ENCODE results near the gene TRDMT1.

Gene TRDMT1

DNA sequence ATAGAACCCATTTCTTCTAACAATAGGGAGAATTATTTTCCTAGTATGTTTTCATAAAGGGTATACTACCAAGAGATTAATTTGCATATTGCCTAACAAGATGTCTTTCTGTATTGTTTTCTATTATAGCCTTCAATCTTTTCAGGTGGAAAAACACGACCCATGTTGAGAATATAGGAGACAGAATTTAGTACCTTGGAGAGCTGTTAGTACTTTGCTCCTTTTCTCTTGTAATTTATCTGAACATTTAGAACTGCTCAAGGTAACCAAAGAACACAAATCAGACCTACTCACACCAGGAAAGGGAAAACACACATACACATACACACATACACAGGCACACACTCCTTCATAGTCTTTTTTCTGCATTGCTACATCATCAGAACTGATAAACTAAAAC lies 7.8 kb upstream of the TRDMT1 start:
- DNase-seq = no peak

DNA sequence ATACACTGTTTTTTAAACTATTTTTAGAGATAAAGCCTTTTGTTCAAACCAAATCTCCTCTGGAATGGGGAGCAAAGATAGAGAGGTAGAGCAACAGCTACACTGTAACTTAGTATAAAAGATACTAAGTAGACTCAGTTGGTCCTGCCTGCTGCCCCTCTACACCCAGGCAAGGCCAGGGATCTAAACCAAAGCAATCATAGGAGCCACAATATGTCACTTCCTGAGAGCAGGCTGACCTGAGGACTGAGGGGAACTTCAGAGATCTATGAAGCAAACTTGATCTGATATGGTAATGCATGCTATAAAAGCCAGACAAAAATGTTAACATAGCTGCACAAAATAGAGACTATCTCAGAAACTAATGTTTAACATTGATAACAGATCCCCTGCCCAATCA lies 7.0 kb upstream of the TRDMT1 start:
- no peak for DNase-seq

GRCh38 chr10:17206210-17206709 lies 4.8 kb upstream of the TRDMT1 start:
- no peak for DNase-seq

DNA sequence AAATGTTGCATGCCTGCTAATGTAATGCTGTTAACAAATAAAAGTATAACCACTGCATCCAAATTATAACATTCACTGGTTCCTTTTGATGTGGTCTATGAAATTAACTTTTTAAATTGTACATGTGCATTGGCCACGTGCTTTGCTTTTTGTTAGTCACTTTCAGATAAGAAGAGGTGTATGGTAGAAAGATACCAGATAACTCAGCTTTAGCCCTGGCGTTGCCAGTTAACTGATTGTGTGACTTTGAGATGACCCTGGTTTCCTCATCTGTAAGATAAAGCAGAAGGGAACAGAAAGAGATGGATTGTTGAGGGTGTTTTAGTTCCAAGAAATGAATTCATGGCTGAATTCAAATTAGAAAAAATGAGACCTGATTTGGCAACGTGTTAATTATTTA lies 1.9 kb upstream of the TRDMT1 start:
- DNase-seq = no peak

DNA sequence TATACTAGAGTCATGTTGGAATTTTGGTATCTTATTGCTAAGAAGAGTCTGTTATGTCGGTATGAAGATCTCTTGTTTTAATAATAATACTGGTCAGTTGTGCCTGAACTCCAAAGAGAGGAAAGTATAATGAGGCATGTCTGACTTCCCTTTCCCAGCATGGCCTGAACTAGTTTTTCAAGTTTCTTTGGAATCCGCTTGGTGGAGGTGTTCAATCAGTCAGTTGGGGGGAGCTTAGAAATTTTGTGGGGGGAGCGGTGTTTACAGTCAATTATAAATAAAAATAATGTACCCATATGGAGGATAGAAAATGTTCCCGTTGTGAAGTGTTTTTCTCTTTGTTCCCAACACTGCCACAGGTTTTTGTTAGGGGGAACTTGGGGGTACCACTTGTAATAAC lies 1.5 kb upstream of the TRDMT1 start:
- no peak for DNase-seq

GRCh38 chr10:17202506-17202905 lies 1.0 kb upstream of the TRDMT1 start:
- DNase-seq = no peak

DNA sequence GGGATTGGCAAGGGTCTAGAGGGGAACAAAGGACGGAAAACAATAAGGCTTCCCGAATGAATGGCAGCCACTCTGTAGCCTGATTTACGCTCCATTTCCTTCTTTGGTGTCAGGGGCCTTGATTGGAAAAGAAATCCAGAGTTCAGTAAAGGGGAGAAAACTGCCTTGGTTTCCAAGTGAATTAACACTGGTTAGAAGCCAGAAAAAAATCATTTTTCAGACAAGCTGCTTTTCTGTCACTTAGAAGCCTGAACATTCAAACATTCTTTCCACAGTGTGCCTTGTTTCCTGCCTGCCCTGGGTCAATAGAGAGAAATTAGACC lies 283 bp upstream of the TRDMT1 start:
- no peak for DNase-seq

GRCh38 chr10:17200001-17200911 lies 1.2 kb downstream of the TRDMT1 start:
- no peak for DNase-seq

- DNase-seq = no peak
Measured at GRCh38 chr10:17199351-17199804, 2.1 kb downstream of the TRDMT1 start.

- no peak for DNase-seq
Measured at GRCh38 chr10:17196573-17196972, 4.9 kb downstream of the TRDMT1 start.

GRCh38 chr10:17196045-17196444 lies 5.4 kb downstream of the TRDMT1 start:
- no peak for DNase-seq

DNA sequence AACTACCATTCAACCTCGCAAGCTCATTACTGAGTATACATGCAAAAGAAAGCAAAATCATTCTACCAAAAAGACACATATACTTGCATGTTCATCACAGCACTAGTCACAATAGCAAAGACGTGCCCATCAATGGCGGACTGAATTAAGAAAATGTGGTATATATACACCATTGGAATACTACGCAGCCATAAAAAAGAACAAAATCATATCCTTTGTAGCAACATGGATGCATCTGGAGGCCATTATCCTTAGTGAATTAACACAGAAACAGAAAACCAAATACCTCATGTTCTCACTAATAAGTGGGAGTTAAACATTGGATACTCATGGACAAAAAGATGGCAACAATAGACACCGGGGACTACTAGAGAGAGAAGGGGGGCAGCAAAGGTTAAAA lies 6.4 kb downstream of the TRDMT1 start:
- DNase-seq = no peak

- DNase-seq = no peak
Measured at GRCh38 chr10:17190602-17191001, 10.9 kb downstream of the TRDMT1 start.

GRCh38 chr10:17188644-17189172 lies 12.8 kb downstream of the TRDMT1 start:
- no peak for DNase-seq

DNA sequence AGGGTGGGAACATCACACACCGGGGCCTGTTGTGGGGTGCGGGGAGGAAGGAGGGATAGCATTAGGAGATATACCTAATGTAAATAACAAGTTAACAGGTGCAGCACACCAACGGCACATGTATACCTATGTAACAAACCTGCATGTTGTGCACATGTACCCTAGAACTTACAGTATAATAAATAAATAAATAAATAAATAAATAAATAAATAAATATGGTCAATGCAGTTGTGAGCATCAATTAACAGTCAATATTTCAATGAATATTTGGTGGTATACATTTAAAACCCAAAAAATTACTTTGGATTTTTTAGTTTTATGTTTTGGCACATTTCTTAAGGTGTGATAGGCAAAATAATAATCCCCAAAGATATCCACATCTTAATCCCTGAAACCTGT lies 15.6 kb downstream of the TRDMT1 start:
- DNase-seq = no peak

- no peak for DNase-seq
Measured at GRCh38 chr10:17183110-17183509, 18.4 kb downstream of the TRDMT1 start.

DNA sequence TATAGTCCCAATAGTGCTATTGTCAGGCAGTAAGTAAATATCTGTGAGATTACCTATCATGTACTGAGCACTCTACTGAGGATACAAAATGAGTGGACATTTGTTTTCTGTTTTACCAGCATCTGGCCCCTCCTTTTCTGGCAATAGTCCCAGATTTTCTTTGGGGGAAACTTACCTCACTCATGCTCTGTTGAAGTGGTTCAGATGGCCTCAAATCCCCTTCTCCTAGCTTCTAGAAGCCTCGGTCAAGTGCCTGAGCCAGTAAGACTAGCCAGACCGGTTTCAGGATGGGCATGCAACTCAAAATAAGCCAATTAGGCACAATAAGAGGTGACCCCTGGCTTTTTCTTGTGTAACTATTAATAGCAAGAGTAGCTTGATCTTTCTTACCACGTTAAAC lies 19.7 kb downstream of the TRDMT1 start:
- no peak for DNase-seq

- DNase-seq = no peak
Measured at GRCh38 chr10:17181110-17181509, 20.4 kb downstream of the TRDMT1 start.

DNA sequence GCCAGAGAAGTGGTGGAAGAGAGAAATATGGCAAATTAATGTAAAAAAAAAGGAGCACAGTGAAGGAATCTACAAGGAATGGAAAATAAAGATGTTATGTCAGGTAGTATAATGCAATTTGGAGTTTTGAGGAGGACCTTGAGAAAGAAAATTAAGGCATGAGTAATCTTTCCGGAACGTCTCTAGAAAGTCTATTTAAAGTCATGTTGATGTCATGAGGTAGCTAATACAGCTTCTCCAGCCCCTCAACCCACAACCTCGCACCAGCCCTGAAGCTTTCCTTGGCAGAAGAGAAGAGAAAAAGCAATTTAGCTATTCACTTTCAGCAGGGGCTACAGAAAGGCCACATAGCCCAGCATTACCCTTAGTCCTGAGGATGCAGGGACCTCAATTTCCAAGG lies 22.5 kb downstream of the TRDMT1 start:
- no peak for DNase-seq

DNA sequence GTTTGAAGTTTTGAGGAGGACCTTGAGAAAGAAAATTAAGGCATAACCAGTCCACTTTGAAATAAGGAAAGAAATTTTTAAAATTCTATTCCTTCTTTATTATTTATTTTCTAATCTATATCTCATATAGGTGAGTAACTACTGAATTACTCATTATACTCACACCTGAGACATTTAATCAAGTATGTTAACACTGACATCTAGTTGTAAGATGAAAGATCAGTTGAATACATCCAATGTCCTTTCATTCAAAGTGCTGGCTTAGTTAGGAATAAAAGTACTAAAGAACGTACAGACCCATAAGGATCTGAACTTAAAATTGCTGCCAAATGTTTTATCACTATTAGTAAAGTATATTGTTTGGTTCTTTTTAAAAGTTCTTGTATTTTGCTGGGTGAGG lies 23.5 kb downstream of the TRDMT1 start:
- no peak for DNase-seq

- DNase-seq = no peak
Measured at GRCh38 chr10:17177014-17177413, 24.5 kb downstream of the TRDMT1 start.

GRCh38 chr10:17176091-17176490 lies 25.4 kb downstream of the TRDMT1 start:
- DNase-seq = no peak

DNA sequence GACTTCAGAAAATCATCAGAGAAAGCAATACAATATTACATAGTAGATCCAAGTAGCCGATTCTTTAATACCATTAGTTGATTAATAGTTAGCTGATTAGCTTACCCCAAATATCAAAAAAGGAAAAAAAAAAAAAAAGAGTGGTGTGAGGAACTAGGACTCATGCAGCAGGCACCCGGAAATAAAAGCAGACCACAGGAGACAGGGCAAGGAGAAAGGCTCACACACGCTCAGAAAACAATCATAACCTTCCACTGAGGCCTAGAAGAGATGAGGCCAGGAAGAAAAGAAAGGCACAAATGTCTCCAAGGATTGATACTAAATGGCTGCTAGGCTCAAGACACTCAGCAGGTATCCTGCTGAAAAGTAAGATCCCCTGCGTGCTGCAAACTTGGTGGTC lies 25.9 kb downstream of the TRDMT1 start:
- no peak for DNase-seq

DNA sequence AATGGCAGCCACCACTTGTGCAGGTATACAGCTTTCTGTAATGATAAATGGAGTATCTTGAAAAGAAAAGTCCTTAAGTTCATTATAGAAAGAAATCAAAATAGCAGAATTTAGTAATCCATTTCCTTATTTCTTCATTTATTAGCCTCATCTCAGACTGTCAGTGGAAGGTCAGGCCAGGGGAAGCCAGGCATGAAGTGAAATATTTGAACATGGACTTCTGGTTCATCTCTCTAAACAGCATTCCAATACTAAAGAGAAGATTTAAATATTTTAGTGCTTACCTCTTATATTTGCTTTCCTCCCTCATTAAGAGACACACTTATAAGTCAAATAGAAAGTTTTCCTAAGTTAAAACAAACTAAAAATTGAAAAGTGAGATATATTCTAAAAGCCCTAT lies 26.8 kb downstream of the TRDMT1 start:
- DNase-seq = no peak

Measured in T1000 (cell line).